ENCODE measurements around the gene ANKS6. TPM values are rescaled to one million over a fixed set of nuclear protein-coding genes. Genes with fewer than 3 reads are reported as not detected.

Gene ANKS6
- total and polyA plus RNA-seq, 2 experiments from 2014 or later: 36.9 to 59.0 TPM

- Histone ChIP-seq H3K27me3 (ENCODE audit: insufficient read depth) (peaks cover 73% of the 10 kb centered on the region), H3K4me2 (peak overlapping the region; percentile 88), H3K79me2 (replicated peaks; ENCODE audit: insufficient read depth) (no peaks in the 10 kb centered on the region), H3K4me3 (peak overlapping the region; percentile 62), H3K4me1 (ENCODE audit: insufficient read depth) (peaks cover 5% of the 10 kb centered on the region; the same call in 1 of the 2 replicates), H4K20me1 (replicated peaks; ENCODE audit: insufficient read depth) (peaks cover 7% of the 10 kb centered on the region; the same call in 1 of the 2 replicates), H3K9me2 (ENCODE audit: insufficient read depth) (no peaks in the 10 kb centered on the region), H2AFZ (peak overlapping the region; percentile 96), H3K27ac (ENCODE audit: low read depth) (no peak overlapping the region), H3F3A (replicated peaks; ENCODE audit: low read depth) (no peaks in the 10 kb centered on the region), H3K36me3 (ENCODE audit: insufficient read depth) (no peaks in the 10 kb centered on the region)
- H3K4me1 Mint-ChIP-seq: peaks cover 7% of the 10 kb centered on the region
- no peaks in the 10 kb centered on the region for H3K36me3 Mint-ChIP-seq (ENCODE audit: low read depth)
- TF ChIP-seq, protein P1, sequence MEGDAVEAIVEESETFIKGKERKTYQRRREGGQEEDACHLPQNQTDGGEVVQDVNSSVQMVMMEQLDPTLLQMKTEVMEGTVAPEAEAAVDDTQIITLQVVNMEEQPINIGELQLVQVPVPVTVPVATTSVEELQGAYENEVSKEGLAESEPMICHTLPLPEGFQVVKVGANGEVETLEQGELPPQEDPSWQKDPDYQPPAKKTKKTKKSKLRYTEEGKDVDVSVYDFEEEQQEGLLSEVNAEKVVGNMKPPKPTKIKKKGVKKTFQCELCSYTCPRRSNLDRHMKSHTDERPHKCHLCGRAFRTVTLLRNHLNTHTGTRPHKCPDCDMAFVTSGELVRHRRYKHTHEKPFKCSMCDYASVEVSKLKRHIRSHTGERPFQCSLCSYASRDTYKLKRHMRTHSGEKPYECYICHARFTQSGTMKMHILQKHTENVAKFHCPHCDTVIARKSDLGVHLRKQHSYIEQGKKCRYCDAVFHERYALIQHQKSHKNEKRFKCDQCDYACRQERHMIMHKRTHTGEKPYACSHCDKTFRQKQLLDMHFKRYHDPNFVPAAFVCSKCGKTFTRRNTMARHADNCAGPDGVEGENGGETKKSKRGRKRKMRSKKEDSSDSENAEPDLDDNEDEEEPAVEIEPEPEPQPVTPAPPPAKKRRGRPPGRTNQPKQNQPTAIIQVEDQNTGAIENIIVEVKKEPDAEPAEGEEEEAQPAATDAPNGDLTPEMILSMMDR (conservative IDR thresholded peaks at IDR 0.05; ENCODE audit: low read depth in 2 of 2): peak; percentile 64 to 84
- TF ChIP-seq NANOG (IDR thresholded peaks at IDR 0.05; ENCODE audit: borderline replicate concordance) (no peak), POLR2AphosphoS5 (IDR thresholded peaks at IDR 0.05; ENCODE audit: low read depth) (no peak), ZNF331 (CRISPR knock-in tag; IDR thresholded peaks at IDR 0.05; ENCODE audit: low read depth) (no peak), CREB1 (CRISPR knock-in tag; IDR thresholded peaks at IDR 0.05; ENCODE audit: low read depth) (no peak), EZH2phosphoT487 (IDR thresholded peaks at IDR 0.05; ENCODE audit: unreplicated experiment) (peak; percentile 77), EZH2 (IDR thresholded peaks at IDR 0.05; ENCODE audit: low read depth, unreplicated experiment) (peak; percentile 92), JUNB (IDR thresholded peaks at IDR 0.05; ENCODE audit: unreplicated experiment) (no peak), STAT1 (IDR thresholded peaks at IDR 0.05; ENCODE audit: unreplicated experiment) (no peak), ZNF114 (CRISPR knock-in tag; IDR thresholded peaks at IDR 0.05) (no peak)
- TF ChIP-seq, protein P2, sequence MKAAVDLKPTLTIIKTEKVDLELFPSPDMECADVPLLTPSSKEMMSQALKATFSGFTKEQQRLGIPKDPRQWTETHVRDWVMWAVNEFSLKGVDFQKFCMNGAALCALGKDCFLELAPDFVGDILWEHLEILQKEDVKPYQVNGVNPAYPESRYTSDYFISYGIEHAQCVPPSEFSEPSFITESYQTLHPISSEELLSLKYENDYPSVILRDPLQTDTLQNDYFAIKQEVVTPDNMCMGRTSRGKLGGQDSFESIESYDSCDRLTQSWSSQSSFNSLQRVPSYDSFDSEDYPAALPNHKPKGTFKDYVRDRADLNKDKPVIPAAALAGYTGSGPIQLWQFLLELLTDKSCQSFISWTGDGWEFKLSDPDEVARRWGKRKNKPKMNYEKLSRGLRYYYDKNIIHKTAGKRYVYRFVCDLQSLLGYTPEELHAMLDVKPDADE (IDR thresholded peaks at IDR 0.05): no peak
- TF ChIP-seq, protein P3, sequence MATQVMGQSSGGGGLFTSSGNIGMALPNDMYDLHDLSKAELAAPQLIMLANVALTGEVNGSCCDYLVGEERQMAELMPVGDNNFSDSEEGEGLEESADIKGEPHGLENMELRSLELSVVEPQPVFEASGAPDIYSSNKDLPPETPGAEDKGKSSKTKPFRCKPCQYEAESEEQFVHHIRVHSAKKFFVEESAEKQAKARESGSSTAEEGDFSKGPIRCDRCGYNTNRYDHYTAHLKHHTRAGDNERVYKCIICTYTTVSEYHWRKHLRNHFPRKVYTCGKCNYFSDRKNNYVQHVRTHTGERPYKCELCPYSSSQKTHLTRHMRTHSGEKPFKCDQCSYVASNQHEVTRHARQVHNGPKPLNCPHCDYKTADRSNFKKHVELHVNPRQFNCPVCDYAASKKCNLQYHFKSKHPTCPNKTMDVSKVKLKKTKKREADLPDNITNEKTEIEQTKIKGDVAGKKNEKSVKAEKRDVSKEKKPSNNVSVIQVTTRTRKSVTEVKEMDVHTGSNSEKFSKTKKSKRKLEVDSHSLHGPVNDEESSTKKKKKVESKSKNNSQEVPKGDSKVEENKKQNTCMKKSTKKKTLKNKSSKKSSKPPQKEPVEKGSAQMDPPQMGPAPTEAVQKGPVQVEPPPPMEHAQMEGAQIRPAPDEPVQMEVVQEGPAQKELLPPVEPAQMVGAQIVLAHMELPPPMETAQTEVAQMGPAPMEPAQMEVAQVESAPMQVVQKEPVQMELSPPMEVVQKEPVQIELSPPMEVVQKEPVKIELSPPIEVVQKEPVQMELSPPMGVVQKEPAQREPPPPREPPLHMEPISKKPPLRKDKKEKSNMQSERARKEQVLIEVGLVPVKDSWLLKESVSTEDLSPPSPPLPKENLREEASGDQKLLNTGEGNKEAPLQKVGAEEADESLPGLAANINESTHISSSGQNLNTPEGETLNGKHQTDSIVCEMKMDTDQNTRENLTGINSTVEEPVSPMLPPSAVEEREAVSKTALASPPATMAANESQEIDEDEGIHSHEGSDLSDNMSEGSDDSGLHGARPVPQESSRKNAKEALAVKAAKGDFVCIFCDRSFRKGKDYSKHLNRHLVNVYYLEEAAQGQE (IDR thresholded peaks at IDR 0.05; ENCODE audit: unreplicated experiment): no peak
- TF ChIP-seq, protein P4, sequence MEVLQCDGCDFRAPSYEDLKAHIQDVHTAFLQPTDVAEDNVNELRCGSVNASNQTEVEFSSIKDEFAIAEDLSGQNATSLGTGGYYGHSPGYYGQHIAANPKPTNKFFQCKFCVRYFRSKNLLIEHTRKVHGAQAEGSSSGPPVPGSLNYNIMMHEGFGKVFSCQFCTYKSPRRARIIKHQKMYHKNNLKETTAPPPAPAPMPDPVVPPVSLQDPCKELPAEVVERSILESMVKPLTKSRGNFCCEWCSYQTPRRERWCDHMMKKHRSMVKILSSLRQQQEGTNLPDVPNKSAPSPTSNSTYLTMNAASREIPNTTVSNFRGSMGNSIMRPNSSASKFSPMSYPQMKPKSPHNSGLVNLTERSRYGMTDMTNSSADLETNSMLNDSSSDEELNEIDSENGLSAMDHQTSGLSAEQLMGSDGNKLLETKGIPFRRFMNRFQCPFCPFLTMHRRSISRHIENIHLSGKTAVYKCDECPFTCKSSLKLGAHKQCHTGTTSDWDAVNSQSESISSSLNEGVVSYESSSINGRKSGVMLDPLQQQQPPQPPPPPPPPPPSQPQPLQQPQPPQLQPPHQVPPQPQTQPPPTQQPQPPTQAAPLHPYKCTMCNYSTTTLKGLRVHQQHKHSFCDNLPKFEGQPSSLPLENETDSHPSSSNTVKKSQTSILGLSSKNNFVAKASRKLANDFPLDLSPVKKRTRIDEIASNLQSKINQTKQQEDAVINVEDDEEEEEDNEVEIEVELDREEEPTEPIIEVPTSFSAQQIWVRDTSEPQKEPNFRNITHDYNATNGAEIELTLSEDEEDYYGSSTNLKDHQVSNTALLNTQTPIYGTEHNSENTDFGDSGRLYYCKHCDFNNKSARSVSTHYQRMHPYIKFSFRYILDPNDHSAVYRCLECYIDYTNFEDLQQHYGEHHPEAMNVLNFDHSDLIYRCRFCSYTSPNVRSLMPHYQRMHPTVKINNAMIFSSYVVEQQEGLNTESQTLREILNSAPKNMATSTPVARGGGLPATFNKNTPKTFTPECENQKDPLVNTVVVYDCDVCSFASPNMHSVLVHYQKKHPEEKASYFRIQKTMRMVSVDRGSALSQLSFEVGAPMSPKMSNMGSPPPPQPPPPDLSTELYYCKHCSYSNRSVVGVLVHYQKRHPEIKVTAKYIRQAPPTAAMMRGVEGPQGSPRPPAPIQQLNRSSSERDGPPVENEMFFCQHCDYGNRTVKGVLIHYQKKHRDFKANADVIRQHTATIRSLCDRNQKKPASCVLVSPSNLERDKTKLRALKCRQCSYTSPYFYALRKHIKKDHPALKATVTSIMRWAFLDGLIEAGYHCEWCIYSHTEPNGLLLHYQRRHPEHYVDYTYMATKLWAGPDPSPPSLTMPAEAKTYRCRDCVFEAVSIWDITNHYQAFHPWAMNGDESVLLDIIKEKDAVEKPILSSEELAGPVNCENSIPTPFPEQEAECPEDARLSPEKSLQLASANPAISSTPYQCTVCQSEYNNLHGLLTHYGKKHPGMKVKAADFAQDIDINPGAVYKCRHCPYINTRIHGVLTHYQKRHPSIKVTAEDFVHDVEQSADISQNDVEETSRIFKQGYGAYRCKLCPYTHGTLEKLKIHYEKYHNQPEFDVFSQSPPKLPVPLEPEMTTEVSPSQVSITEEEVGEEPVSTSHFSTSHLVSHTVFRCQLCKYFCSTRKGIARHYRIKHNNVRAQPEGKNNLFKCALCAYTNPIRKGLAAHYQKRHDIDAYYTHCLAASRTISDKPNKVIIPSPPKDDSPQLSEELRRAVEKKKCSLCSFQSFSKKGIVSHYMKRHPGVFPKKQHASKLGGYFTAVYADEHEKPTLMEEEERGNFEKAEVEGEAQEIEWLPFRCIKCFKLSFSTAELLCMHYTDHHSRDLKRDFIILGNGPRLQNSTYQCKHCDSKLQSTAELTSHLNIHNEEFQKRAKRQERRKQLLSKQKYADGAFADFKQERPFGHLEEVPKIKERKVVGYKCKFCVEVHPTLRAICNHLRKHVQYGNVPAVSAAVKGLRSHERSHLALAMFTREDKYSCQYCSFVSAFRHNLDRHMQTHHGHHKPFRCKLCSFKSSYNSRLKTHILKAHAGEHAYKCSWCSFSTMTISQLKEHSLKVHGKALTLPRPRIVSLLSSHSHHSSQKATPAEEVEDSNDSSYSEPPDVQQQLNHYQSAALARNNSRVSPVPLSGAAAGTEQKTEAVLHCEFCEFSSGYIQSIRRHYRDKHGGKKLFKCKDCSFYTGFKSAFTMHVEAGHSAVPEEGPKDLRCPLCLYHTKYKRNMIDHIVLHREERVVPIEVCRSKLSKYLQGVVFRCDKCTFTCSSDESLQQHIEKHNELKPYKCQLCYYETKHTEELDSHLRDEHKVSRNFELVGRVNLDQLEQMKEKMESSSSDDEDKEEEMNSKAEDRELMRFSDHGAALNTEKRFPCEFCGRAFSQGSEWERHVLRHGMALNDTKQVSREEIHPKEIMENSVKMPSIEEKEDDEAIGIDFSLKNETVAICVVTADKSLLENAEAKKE (CRISPR knock-in tag; IDR thresholded peaks at IDR 0.05): no peak
- peak overlapping the region; percentile 70 for H3K4me3 Mint-ChIP-seq
- H3K27me3 Mint-ChIP-seq (ENCODE audit: insufficient read depth, low read depth, poor library complexity): peaks cover 63% of the 10 kb centered on the region
- ATAC-seq (peak; percentile 82), DNase-seq (ENCODE audit: low spot score) (peak; percentile 94)
- no peaks in the 10 kb centered on the region for H3K9me3 Mint-ChIP-seq
- H3K27ac Mint-ChIP-seq: no peak overlapping the region
Observed at GRCh38 chr9:98707166-98708102, 88.9 kb downstream of the ANKS6 start.
